Karpas-422 (cell line): ENCODE results near the gene HIGD2B. TPM values are rescaled to one million over a fixed set of nuclear protein-coding genes. Genes with fewer than 3 reads are reported as not detected.
"Not testable (repeated sequence)": the region's sequence is repeated elsewhere in the genome, so short reads cannot be mapped to it uniquely, and the experiment has no call there.

ENCODE experiments used
- DNase-seq: peaks from one replicate; pipeline ENCODE4 v3.0.0-alpha.2; 2015
- H2AFZ ChIP-seq: fragments of 200-600 bp; sonication (generic); 2 replicates; pipeline ENCODE4 v1.6.1; 2014; ENCODE audit warnings: antibody characterized with exemption, low read length, mixed read lengths
- H3K27ac ChIP-seq: fragments of 200-600 bp; sonication (generic); 2 replicates; pipeline ENCODE4 v1.5.1; 2014; ENCODE audit warnings: mild to moderate bottlenecking, low read length, moderate library complexity
- H3K27me3 ChIP-seq: fragments of 200-600 bp; sonication (generic); 2 replicates; pipeline ENCODE4 v1.6.1; 2014; ENCODE audit warnings: low read length, mixed read lengths
- H3K36me3 ChIP-seq: fragments of 200-600 bp; sonication (generic); 2 replicates; pipeline ENCODE4 v1.6.1; 2014; ENCODE audit warnings: low read length, mixed read lengths; ENCODE audit not compliant: insufficient read depth
- H3K4me1 ChIP-seq: fragments of 200-600 bp; sonication (generic); 2 replicates; pipeline ENCODE4 v1.6.1; 2014; ENCODE audit warnings: mild to moderate bottlenecking, low read length, mixed read lengths
- H3K4me2 ChIP-seq: fragments of 200-600 bp; sonication (generic); 2 replicates; pipeline ENCODE4 v1.6.1; 2014; ENCODE audit warnings: low read length, low read depth, mild to moderate bottlenecking; ENCODE audit not compliant: poor library complexity, severe bottlenecking
- H3K4me3 ChIP-seq: fragments of 200-600 bp; sonication (generic); 2 replicates; pipeline ENCODE4 v1.5.1; 2014; ENCODE audit warnings: mild to moderate bottlenecking, antibody characterized with exemption, low read length, mixed read lengths
- H3K79me2 ChIP-seq: fragments of 200-600 bp; sonication (generic); 2 replicates; pipeline ENCODE4 v1.6.1; 2014; ENCODE audit warnings: mild to moderate bottlenecking, low read length, mixed read lengths
- H3K9ac ChIP-seq: fragments of 200-600 bp; sonication (generic); 2 replicates; pipeline ENCODE4 v1.6.0; 2014; ENCODE audit warnings: low read length
- H3K9me2 ChIP-seq: fragments of 200-600 bp; sonication (generic), shearing (Covaris generic); replicated peaks from 2 replicates; pipeline ENCODE4 v1.6.0; 2014; ENCODE audit warnings: mild to moderate bottlenecking, low read length, moderate library complexity; ENCODE audit not compliant: insufficient read depth
- H3K9me3 ChIP-seq: fragments of 300-700, 200-600 bp; sonication (generic); 2 replicates; pipeline ENCODE4 v1.6.1; 2014; ENCODE audit warnings: low read length, mixed read lengths
- H4K20me1 ChIP-seq: fragments of 200-600 bp; sonication (generic); 2 replicates; pipeline ENCODE4 v1.6.1; 2014; ENCODE audit warnings: mild to moderate bottlenecking, antibody characterized with exemption, low read length, low read depth; ENCODE audit not compliant: insufficient read depth
- small RNA-seq: library from RNA; depleted of rRNA; stranded (forward); fragments of <200 nt; gene quantifications from one replicate; pipeline ENCODE3, GENCODE V24; 2014
- total RNA-seq: library from RNA; depleted of rRNA; stranded (reverse); fragments of >200 nt; shearing (Covaris generic); gene quantifications from 2 replicates; pipeline ENCODE4 v1.2.3, GENCODE V29; 2014; ENCODE audit warnings: low replicate concordance; rRNA removed

The HIGD2B gene
- total RNA-seq, 1 experiment from 2014 or later = not detected

DNA sequence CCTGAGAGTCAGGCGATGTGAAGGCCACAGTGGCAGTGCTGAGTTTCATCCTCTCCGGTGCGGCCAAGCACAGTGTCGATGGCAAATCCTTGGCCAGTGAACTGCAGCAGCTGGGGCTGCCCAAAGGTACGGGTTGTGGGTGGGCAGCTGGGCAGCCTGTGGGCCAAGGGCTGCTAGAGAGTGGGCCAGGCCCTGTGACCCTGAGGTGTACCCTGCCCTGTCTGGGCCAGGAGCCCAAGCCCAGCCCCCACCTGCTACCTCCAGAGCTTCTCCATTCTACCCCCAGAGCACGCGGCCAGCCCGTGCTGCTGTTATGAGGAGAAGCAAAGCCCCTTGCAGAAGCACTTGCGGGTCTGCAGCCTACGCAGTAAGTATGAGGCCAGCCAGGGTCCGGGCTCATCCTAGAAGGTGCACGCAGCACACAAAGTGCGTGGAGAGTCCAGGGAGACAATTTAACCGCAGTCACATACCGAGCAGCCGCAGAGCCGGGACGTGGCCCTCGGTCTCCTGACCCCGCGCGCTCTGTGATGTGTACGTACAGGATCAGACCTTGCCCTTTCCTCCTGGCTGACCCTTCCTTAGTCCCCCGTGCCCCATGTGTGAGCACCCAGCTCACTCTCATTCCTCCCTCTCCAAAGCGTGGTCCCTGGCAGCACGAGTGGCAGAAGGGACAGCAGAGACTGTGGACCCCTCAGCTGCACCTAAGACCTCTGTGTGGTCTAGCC lies 46.1 kb downstream of the HIGD2B start:
- not testable (repeated sequence) for H3K9me2 ChIP-seq, H4K20me1 ChIP-seq, H3K36me3 ChIP-seq, H2AFZ ChIP-seq, H3K4me2 ChIP-seq, H3K27ac ChIP-seq, H3K79me2 ChIP-seq, H3K9me3 ChIP-seq, DNase-seq, H3K9ac ChIP-seq, H3K4me1 ChIP-seq, H3K27me3 ChIP-seq, H3K4me3 ChIP-seq

DNA sequence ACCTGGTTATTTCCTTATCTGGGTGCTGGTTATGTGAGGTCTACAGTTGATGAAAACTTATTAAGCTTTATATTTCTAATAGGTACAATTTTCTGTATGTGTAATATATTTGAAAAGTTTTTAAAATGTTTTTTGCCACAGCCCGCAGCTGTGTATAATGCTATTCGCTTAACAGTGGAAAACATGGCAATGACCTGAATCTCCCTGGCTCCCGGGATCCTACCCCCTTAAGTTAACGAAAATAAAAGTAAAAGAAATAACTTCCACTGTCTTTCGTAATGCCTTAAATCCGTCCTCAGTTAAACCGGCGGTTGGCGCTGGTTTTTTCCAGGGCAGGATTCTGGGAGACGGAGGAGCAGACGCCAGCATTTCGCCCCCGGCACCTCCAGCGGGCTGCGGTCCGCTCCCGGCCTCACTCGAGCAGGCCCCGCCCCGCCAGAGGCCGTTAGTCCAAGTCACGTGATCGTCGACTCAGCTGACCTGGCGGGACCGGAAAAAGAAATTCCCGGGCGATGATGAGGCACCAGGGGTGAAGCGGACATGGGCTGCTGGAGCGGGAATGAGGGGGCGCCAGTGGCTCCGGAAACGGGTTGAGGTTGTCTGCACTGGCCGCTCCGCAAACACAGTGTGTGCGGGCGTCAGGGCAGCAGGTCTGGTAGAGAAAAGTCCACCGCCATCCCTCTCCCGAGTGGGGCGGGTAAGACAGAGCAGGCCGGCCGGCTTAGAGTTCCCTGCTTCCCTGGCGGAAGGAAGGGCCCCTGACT lies 49.3 kb downstream of the HIGD2B start:
- not testable (repeated sequence) for H3K9ac ChIP-seq, H3K27me3 ChIP-seq, H3K4me2 ChIP-seq, H3K4me1 ChIP-seq, H3K9me3 ChIP-seq, H3K9me2 ChIP-seq, H3K79me2 ChIP-seq, H2AFZ ChIP-seq, H3K4me3 ChIP-seq, H3K36me3 ChIP-seq, H3K27ac ChIP-seq, H4K20me1 ChIP-seq
- peak; percentile 83 for DNase-seq

DNA sequence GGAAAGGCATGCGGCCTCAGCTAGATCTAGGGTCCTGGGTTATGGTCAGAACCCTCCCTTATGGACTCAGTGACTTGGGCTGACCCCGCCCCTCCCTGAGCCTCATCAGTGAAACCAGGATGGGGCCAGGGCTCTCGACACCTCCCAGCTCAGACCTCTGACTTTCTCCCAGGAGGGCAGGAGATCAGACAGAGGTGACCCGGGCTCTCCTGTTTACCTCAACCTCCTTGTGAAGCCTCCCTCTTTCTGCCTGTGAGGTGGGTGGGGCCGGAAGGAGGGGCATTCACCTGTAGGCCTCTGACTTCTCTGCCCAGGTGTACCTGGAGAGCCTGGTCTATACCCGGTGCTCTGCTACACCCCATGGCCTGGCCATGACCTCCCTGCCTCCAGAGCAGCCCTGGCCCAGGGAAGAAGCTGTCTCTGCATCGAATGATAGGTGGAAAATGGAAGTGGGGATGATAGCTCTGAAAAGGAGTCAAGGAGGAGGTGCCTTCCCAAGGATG lies 56.9 kb downstream of the HIGD2B start:
- not testable (repeated sequence) for H3K9me3 ChIP-seq, H4K20me1 ChIP-seq, H3K27ac ChIP-seq, H3K36me3 ChIP-seq, H3K9me2 ChIP-seq, H3K27me3 ChIP-seq, H2AFZ ChIP-seq, H3K4me1 ChIP-seq, H3K79me2 ChIP-seq, H3K9ac ChIP-seq, H3K4me3 ChIP-seq, H3K4me2 ChIP-seq
- peak; percentile 19 for DNase-seq

DNA sequence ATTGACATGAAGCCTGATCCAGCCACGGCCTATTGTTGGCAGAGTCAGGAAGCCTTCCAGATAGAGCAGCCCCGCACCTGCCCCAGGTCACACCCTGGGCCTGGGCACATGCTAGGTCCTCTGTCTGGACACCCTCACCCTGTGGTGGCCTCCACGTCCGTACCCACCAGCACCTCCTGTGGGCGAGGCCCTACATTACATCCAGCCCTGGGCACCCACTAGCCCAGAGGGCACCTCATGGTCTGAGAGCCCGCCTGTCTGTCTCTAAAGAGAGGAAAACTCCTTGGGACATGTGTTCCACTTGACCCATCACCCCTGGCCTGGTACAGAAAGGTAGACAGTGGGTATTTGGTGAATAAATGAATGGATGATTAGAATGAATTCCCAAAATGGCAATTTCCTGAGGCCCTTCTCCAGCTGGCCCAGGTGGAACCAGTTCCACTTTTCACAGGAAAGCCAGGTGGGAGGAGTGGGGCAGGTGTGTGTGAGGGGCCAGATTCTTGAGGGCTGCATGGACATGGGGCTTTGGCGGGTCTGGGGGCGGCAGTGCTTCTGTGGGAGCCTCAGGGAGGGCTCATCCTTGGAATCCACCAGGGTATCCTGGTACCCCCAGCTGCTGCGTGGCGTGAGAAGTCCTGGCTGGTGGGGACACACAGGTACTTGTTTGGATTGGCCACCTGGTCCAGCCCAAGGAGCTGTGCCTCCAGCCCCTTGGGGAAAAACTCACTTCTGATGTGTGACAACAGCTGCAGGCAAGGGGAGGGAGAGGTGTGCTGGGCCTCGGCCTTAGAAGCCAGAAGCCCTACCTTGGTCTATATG lies 57.5 kb downstream of the HIGD2B start:
- not testable (repeated sequence) for H3K9ac ChIP-seq, H2AFZ ChIP-seq, H3K4me2 ChIP-seq, H3K36me3 ChIP-seq, H3K9me3 ChIP-seq, H4K20me1 ChIP-seq, H3K9me2 ChIP-seq, H3K27ac ChIP-seq, H3K4me1 ChIP-seq, H3K79me2 ChIP-seq, H3K27me3 ChIP-seq, H3K4me3 ChIP-seq
- peak; percentile 61 for DNase-seq

DNA sequence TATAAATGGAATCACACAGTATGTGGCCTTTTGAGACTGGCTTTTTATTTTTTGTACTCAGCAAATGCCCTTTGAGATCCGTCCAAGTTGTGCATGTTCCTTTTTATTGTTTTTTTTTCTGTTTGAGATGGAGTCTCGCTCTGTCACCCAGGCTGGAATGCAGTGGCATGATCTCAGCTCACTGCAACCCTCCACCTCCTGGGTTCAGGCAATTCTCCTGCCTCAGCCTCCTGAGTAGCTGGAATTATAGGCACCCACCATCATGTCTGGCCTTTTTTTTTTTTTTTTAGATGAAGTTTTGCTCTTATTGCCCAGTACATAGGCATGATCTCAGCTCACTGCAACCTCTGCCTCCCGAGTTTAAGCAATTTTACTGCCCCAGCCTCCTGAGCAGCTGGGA lies 59.8 kb downstream of the HIGD2B start:
- not testable (repeated sequence) for H3K9ac ChIP-seq

More for the DNA sequence above, 59.8 kb downstream of the HIGD2B start:
- H3K36me3 ChIP-seq, H3K4me3 ChIP-seq, H4K20me1 ChIP-seq, H3K79me2 ChIP-seq, H3K27ac ChIP-seq, H3K4me2 ChIP-seq, H3K9me3 ChIP-seq, H2AFZ ChIP-seq, H3K9me2 ChIP-seq, H3K27me3 ChIP-seq, H3K4me1 ChIP-seq: not testable (repeated sequence)
- peak; percentile 7 for DNase-seq

Small RNA genes within 50 kb of the gene (small RNA-seq; reads per million reads assigned to genes)
- gene RN7SL853P = not detected

Other genes starting within 250 kb of the HIGD2B start
- gene ARIH1, start 211.9 kb downstream of the HIGD2B start, total RNA-seq = 39.1 and 84.1 TPM in 2 replicates
- not detected in 2 replicates for gene GOLGA6B, start 31.5 kb downstream of the HIGD2B start, total RNA-seq
- gene BBS4, start within 50 bp of the HIGD2B start, total RNA-seq = 17.0 and 27.9 TPM in 2 replicates
- 75.7 and 94.3 TPM in 2 replicates for gene ADPGK, start 97.6 kb upstream of the HIGD2B start, total RNA-seq